Amniotic epithelial cell (primary cell): ENCODE results near the gene UGT1A3.

Experiments
- DNase-seq: peaks from one replicate; pipeline ENCODE4 v3.0.0-alpha.2; 2010; ENCODE audit warnings: low read depth

UGT1A3 gene

DNA sequence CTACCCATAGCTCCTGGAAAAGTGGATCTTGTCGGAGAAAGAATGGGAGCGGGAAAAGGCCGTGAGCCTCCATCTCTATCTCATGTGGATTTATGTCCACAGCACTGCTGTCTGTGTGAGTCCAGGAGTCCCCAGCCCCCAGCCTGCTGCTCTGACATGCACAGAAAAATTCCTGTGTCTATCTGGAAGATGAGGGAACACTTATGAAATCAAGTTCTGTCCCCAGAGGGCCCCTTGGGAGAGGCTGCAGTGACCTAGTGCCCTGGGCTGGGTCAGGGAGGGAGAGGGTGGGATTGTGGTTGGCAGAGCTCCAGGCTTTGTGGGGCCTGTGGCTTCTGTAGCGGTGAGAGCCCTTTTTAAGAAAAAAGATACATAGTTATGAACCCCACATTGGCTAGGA is 87.9 kb downstream of the UGT1A3 start:
- no peak for DNase-seq

GRCh38 chr2:233817361-233817911 is 88.6 kb downstream of the UGT1A3 start:
- no peak for DNase-seq

- DNase-seq = no peak
These were observed 89.3 kb downstream of the UGT1A3 start for GRCh38 chr2:233817995-233818638.

DNA sequence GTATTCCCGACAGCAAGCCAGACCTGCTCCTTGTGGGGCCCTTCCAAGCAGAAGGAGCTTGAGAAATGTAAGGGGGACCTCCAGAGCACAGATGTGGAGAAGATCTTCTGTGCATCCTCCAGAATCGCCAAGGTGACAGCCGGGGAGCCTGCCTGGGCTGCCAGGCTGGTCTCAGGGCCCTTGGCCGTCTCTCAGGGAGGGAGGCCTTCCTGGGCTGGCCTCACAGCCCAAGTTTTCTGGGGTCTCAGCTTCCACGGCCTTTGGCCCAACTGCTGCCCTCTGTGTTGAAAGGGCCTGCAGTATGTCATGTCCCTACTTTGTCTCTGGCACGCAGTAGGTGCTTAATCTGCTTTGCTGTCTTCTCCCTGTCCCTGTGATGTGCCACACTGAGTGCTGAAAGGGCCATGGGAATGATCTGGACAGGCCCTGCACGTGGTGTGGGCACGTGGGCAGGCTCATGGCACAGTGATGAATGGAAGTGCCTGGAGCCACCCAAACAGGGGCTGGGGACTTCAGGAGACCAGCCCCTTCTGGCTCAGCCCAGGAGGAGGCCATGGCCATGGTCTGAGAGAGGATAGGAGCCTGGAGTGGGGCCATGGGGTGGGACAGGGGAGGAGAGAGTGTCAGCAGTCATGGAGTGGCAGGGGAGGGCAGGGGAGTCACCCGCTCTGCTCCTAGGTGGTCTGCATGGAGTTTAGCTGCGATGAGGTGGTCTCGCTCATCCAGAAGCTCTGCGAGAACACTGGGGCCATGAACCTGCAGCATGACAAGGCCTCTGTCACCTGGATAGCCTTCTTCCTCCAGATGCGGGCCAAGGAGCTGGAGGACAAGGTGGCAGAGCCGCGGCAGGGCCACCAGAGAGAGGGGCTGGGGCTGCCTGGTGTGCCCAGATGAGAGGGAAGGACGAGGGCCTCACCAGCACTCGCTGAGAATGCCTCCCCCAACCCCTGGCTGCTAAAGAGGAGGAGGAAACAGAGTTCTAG is 90.1 kb downstream of the UGT1A3 start:
- DNase-seq = no peak

DNA sequence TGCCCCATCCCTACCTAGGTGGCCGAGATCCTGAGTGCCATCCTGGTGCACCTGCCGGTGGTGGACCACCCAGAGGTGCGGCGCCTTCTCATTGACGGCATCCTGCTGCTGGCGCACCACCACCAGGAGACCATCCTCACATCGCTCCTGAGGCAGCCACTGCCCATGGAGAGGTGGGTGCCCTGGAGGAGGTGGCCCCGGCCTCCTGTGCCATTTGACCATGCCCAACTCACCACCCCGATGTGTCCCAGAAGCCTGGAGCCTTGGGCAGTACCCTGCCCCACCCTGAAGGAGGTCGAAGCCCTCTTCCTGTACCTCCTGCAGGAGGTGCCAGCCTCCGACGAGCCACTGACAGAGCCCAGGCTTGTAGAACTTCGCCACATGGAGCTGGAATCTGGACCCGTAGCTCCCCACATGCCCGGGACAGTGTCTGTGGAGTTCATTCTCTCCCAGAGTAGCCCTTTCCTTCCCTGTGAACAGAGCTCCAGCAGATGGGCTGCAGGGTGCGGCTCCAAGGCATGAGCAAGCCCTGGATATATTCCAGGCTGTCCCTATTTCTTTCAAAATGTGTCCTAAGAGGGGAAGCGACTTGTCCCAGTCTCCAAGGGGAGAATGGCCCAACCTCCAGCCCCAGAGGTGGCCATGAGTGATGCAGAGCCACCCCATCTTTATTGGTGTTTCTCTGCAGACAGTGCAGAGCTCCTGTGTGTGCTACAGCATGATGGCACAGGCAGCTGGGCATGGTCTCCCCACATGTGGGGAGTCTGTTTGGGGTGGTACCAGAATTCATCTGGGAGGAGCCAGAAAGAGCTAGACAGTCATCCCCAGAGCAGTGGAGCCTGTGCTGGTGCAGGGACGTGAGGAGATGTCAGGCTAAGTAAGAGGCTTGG is 91.3 kb downstream of the UGT1A3 start:
- no peak for DNase-seq

GRCh38 chr2:233820774-233821105 is 91.9 kb downstream of the UGT1A3 start:
- DNase-seq = no peak

DNA sequence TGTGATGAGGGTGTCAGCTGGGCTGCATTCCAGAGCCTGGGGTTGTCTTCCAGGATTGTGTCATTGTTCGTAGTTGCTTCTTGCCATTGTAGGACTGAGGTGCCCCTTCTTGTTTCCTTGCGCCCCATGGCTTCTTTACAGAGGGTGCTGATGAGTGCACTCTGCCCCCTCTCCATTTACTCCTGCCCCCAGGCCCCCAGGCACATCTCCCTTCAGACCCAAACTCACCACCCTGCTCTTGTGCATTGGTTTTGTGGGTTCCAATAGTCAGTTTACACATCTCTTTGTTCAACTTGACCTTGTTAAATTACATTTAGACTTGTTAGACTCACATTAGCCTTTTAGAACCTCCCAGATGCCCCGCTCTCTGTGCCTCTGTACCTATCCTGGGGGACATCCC is 92.4 kb downstream of the UGT1A3 start:
- DNase-seq = no peak

GRCh38 chr2:233821709-233822100 is 92.9 kb downstream of the UGT1A3 start:
- DNase-seq = no peak

DNA sequence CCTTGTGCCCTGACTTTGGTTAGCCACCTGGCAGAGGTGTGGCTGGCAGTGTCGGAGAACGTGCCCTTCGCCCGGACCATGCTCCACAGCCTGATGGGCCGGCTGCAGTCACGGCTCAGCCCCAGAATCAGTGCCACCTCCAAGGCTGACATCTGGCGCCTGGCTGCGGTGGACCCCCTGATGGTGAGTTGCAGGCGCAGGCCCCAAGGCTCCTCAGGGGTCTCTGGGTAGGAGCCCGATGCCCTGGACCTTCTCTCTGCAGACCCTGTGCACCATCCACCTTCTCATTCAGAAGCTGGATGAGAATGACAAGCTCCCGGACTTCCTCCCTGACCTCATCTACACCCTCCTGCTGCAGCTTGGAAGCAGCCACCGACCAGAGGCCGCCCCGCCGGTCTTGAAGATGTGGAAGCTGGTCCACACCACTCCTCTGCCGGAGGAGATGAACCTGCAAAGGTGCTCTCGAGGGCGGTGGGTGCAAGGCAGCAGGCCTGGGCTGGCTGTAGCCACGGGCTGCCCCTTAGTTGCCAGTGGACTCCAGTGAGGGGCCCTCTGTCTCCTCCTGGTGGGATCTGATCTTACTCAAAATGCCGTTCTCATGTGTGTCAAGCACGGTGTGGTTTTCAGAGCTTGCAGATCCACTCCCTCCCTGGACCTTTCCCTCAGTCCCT is 93.4 kb downstream of the UGT1A3 start:
- no peak for DNase-seq
